ENCODE data around the gene AP4M1. TPM values are rescaled to one million over a fixed set of nuclear protein-coding genes. Genes with fewer than 3 reads are reported as not detected.

Gene AP4M1
- total and polyA plus RNA-seq, 9 of the 15 experiments (the other 6 are each of a cell fraction or from before 2014, with no cell fraction given) = 1.3 to 30.9 (median 14.1) TPM

GRCh38 chr7:100119072-100119969 lies 17.9 kb downstream of the AP4M1 start, which contains the start of the genes CNPY4 and TAF6 (continued):
- TF ChIP-seq MIER1 (IDR thresholded peaks at IDR 0.05; ENCODE audit: low read depth) = no peak
- no peak for TF ChIP-seq ZNF41 (CRISPR knock-in tag; conservative IDR thresholded peaks at IDR 0.05)
- TF ChIP-seq, protein P1, sequence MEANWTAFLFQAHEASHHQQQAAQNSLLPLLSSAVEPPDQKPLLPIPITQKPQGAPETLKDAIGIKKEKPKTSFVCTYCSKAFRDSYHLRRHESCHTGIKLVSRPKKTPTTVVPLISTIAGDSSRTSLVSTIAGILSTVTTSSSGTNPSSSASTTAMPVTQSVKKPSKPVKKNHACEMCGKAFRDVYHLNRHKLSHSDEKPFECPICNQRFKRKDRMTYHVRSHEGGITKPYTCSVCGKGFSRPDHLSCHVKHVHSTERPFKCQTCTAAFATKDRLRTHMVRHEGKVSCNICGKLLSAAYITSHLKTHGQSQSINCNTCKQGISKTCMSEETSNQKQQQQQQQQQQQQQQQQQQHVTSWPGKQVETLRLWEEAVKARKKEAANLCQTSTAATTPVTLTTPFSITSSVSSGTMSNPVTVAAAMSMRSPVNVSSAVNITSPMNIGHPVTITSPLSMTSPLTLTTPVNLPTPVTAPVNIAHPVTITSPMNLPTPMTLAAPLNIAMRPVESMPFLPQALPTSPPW (CRISPR knock-in tag; IDR thresholded peaks at IDR 0.05) = peak; percentile 95
- peak; percentile 93 to 96 for TF ChIP-seq MNT (conservative IDR thresholded peaks at IDR 0.05)
- TF ChIP-seq ZNF766 (CRISPR knock-in tag; conservative IDR thresholded peaks at IDR 0.05) = peak; percentile 81; the same call in 1 of the 2 replicates
- peak; percentile 66 for TF ChIP-seq DIDO1 (tag; IDR thresholded peaks at IDR 0.05; ENCODE audit: low read depth)
- no peak for TF ChIP-seq HDAC3 (IDR thresholded peaks at IDR 0.05; ENCODE audit: borderline replicate concordance, partially characterized antibody)
- peak; percentile 87 for TF ChIP-seq EP400 (IDR thresholded peaks at IDR 0.05)
- TF ChIP-seq ZFX (CRISPR knock-in tag; IDR thresholded peaks at IDR 0.05) = 0 out of 2 replicates have a peak, but pooled peaks have one; percentile 73
- TF ChIP-seq SRF (CRISPR knock-in tag; IDR thresholded peaks at IDR 0.05) = peak; percentile 58 to 75; a peak in 1 of 4 replicates
- TF ChIP-seq PML (IDR thresholded peaks at IDR 0.05; ENCODE audit: low read length) = peak; percentile 86
- peak; percentile 94 for TF ChIP-seq SUPT5H (IDR thresholded peaks at IDR 0.05)
- peak; percentile 88 for TF ChIP-seq SAP30 (IDR thresholded peaks at IDR 0.05; ENCODE audit: borderline replicate concordance, insufficient read depth, low read depth, low read length, poor library complexity, severe bottlenecking)

Measured in K562 (cell line).